Measurements from ENCODE around the gene AKIRIN2. TPM values are rescaled to one million over a fixed set of nuclear protein-coding genes. Genes with fewer than 3 reads are reported as not detected.
"Not testable (repeated sequence)": the region's sequence is repeated elsewhere in the genome, so short reads cannot be mapped to it uniquely, and the experiment has no call there.

The AKIRIN2 gene
- polyA plus RNA-seq, 3 donors: 102 to 145 (median 118) TPM

DNA sequence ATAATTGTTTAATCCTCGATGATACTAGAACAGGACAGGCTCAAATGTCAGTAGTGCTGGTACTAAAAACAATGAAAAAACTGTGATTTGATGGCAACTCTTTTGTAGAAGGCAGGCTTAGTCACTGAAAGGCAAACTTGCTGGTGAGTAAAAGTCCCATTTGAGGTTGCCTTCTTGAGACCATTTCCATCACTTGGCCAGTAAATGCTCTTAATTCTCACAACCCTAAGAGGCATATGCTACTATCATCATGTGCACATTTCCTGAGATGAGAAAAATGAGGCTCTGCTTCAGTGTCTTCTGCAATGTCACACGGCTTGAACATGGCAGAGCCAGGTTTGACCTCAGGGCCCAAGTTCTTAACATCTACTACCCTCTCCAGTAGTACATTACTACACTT lies 9.9 kb downstream of the AKIRIN2 start:
- no peaks in the 10 kb centered on the region for H3K9me3 ChIP-seq (replicated peaks in 1 of 2; ENCODE audit: control insufficient read depth in 1 of 2, insufficient read depth in 1 of 2, low read length in 2 of 2)
- Mint-ChIP-seq H3K9me3 (peaks cover 0 to 2% (median 0%) of the 10 kb centered on the region in 7 donors), H3K27ac (peak overlapping the region; percentile 78 to 95 (median 89)), H3K27me3 (ENCODE audit: low read depth in 3 of 3) (no peaks in the 10 kb centered on the region), H3K4me3 (no peak overlapping the region), H3K4me1 (peaks cover 71% of the 10 kb centered on the region), H3K36me3 (peaks cover 19 to 69% of the 10 kb centered on the region in 2 donors)
- H4K20me1 ChIP-seq (ENCODE audit: insufficient read depth, low read length): peaks cover 100% of the 10 kb centered on the region
- no peak overlapping the region for H2AFZ ChIP-seq (ENCODE audit: insufficient read depth, low read depth, low read length, poor library complexity, severe bottlenecking)
- 60% methylated on average over 1 of the region's 2 CpGs for WGBS (ENCODE audit: insufficient coverage)
- H3K27ac ChIP-seq (ENCODE audit: low read depth in 1 of 2, low read length in 2 of 2): peak overlapping the region; percentile 10 to 69
- H3K4me1 ChIP-seq (ENCODE audit: control insufficient read depth in 1 of 2, insufficient read depth in 2 of 2, low read length in 2 of 2): peaks cover 51 to 76% of the 10 kb centered on the region in 2 donors
- H3K27me3 ChIP-seq (ENCODE audit: control insufficient read depth in 2 of 2, insufficient read depth in 2 of 2, low read length in 2 of 2): no peaks in the 10 kb centered on the region
- H3K4me2 ChIP-seq (replicated peaks; ENCODE audit: extremely low read depth, low read length, poor library complexity, severe bottlenecking): peak overlapping the region; percentile 45
- intact Hi-C loops (cut with micrococcal nuclease): loop anchor here in 1 of 2 donors (10.0 kb wide), 1 partner anchor 97 kb away; the partner anchor contains the start of gene ORC3
- H3K79me2 ChIP-seq (ENCODE audit: insufficient read depth, low read length): peaks cover 100% of the 10 kb centered on the region
- TF ChIP-seq, protein P1, sequence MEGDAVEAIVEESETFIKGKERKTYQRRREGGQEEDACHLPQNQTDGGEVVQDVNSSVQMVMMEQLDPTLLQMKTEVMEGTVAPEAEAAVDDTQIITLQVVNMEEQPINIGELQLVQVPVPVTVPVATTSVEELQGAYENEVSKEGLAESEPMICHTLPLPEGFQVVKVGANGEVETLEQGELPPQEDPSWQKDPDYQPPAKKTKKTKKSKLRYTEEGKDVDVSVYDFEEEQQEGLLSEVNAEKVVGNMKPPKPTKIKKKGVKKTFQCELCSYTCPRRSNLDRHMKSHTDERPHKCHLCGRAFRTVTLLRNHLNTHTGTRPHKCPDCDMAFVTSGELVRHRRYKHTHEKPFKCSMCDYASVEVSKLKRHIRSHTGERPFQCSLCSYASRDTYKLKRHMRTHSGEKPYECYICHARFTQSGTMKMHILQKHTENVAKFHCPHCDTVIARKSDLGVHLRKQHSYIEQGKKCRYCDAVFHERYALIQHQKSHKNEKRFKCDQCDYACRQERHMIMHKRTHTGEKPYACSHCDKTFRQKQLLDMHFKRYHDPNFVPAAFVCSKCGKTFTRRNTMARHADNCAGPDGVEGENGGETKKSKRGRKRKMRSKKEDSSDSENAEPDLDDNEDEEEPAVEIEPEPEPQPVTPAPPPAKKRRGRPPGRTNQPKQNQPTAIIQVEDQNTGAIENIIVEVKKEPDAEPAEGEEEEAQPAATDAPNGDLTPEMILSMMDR (IDR thresholded peaks at IDR 0.05): no peak
- peak in 1 of 3 donors; percentile 29 for DNase-seq
- H3K36me3 ChIP-seq (replicated peaks in 1 of 2; ENCODE audit: control insufficient read depth in 1 of 2, insufficient read depth in 2 of 2, low read length in 2 of 2): peaks cover 8 to 36% of the 10 kb centered on the region in 2 donors
- H3K9ac ChIP-seq (ENCODE audit: insufficient read depth, low read length, poor library complexity, severe bottlenecking): no peak overlapping the region
- H3K4me3 ChIP-seq (replicated peaks in 1 of 3; ENCODE audit: low read depth in 2 of 3, low read length in 3 of 3): peak overlapping the region in 1 of 3 experiments; percentile 59

DNA sequence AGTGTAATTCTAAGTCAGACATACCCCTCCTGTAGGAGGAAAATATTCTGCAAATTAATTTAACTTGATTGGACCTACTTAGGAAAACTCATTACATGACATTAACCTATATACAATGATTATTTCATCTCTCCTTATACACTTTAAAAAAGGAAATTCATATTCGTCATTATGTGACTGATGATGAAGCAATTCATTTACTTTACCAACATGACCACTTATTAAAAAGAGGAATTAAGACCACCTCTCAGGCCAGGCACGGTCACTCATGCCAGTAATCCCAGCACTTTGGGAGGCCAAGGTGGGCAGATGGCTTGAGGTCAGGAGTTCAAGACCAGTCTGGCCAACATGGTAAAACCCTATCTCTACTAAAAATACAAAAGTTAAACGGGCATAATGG lies 11.6 kb downstream of the AKIRIN2 start:
- TF ChIP-seq, protein P1 (IDR thresholded peaks at IDR 0.05): no peak
- H3K36me3 ChIP-seq (replicated peaks in 1 of 2; ENCODE audit: control insufficient read depth in 1 of 2, insufficient read depth in 2 of 2, low read length in 2 of 2): peaks cover 5 to 33% of the 10 kb centered on the region in 2 donors
- peaks cover 100% of the 10 kb centered on the region for H4K20me1 ChIP-seq (ENCODE audit: insufficient read depth, low read length)
- H3K9me3 ChIP-seq (replicated peaks in 1 of 2; ENCODE audit: control insufficient read depth in 1 of 2, insufficient read depth in 1 of 2, low read length in 2 of 2): no peaks in the 10 kb centered on the region
- peak overlapping the region in 1 of 3 experiments; percentile 59 for H3K4me3 ChIP-seq (replicated peaks in 1 of 3; ENCODE audit: low read depth in 2 of 3, low read length in 3 of 3)
- Mint-ChIP-seq H3K27me3 (ENCODE audit: low read depth in 3 of 3) (no peaks in the 10 kb centered on the region), H3K27ac (peak overlapping the region; percentile 85 to 97 (median 90)), H3K4me1 (peaks cover 73% of the 10 kb centered on the region), H3K9me3 (no peaks in the 10 kb centered on the region), H3K4me3 (peak overlapping the region; percentile 54 to 73), H3K36me3 (peaks cover 27 to 66% of the 10 kb centered on the region in 2 donors)
- H2AFZ ChIP-seq (ENCODE audit: insufficient read depth, low read depth, low read length, poor library complexity, severe bottlenecking): no peak overlapping the region
- intact Hi-C loops (cut with micrococcal nuclease): loop anchor here in 1 of 2 donors (10.0 kb wide), 1 partner anchor 96 kb away; the partner anchor contains the start of gene ORC3
- DNase-seq: peak in 2 of 3 donors; percentile 47 to 58
- peaks cover 41 to 60% of the 10 kb centered on the region in 2 donors for H3K4me1 ChIP-seq (ENCODE audit: control insufficient read depth in 1 of 2, insufficient read depth in 2 of 2, low read length in 2 of 2)
- H3K4me2 ChIP-seq (replicated peaks; ENCODE audit: extremely low read depth, low read length, poor library complexity, severe bottlenecking): peak overlapping the region; percentile 45
- WGBS (ENCODE audit: insufficient coverage): 80% methylated on average over 1 of the region's 3 CpGs
- H3K27ac ChIP-seq (ENCODE audit: low read depth in 1 of 2, low read length in 2 of 2): peak overlapping the region; percentile 65 to 69
- no peaks in the 10 kb centered on the region for H3K27me3 ChIP-seq (ENCODE audit: control insufficient read depth in 2 of 2, insufficient read depth in 2 of 2, low read length in 2 of 2)
- H3K9ac ChIP-seq (ENCODE audit: insufficient read depth, low read length, poor library complexity, severe bottlenecking): peak overlapping the region; percentile 1
- peaks cover 100% of the 10 kb centered on the region for H3K79me2 ChIP-seq (ENCODE audit: insufficient read depth, low read length)

DNA sequence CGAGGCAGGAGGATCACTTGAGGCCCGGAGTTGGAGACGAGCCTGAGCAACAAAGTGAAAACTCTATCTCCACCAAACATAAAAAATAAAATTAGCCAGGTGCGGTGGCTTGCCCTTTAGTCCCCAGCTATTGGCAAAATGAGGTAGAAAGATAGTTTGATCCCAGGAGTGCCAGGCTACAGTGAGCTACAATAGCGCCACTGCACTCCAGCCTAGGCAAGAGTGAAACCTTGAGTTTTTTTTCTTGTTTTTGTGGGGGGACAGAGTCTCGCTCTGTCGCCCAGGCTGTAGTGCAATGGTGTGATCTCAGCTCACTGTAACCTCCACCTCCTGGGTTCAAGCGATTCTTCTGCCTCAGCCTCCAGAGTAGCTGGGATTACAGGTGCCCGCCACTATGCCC lies 14.1 kb downstream of the AKIRIN2 start:
- intact Hi-C loops (cut with micrococcal nuclease); DNase-seq; H3K9me3 ChIP-seq (replicated peaks in 1 of 2; ENCODE audit: control insufficient read depth in 1 of 2, insufficient read depth in 1 of 2, low read length in 2 of 2); H3K4me2 ChIP-seq (replicated peaks; ENCODE audit: extremely low read depth, low read length, poor library complexity, severe bottlenecking); H2AFZ ChIP-seq (ENCODE audit: insufficient read depth, low read depth, low read length, poor library complexity, severe bottlenecking); H3K27me3 ChIP-seq (ENCODE audit: control insufficient read depth in 2 of 2, insufficient read depth in 2 of 2, low read length in 2 of 2); H3K4me3 ChIP-seq (replicated peaks in 1 of 3; ENCODE audit: low read depth in 2 of 3, low read length in 3 of 3); H3K4me3 Mint-ChIP-seq; H3K27me3 Mint-ChIP-seq (ENCODE audit: low read depth in 3 of 3); H3K9ac ChIP-seq (ENCODE audit: insufficient read depth, low read length, poor library complexity, severe bottlenecking); H3K27ac ChIP-seq (ENCODE audit: low read depth in 1 of 2, low read length in 2 of 2); H3K9me3 Mint-ChIP-seq: not testable (repeated sequence)
- Histone ChIP-seq H4K20me1 (ENCODE audit: insufficient read depth, low read length) (peaks cover 100% of the 10 kb centered on the region), H3K4me1 (ENCODE audit: control insufficient read depth in 1 of 2, insufficient read depth in 2 of 2, low read length in 2 of 2) (peaks cover 31 to 35% of the 10 kb centered on the region in 2 donors), H3K79me2 (ENCODE audit: insufficient read depth, low read length) (peaks cover 100% of the 10 kb centered on the region), H3K36me3 (replicated peaks in 1 of 2; ENCODE audit: control insufficient read depth in 1 of 2, insufficient read depth in 2 of 2, low read length in 2 of 2) (peaks cover 2 to 31% of the 10 kb centered on the region in 2 donors)
- 93% methylated on average over 2 of the region's 9 CpGs for WGBS (ENCODE audit: insufficient coverage)
- Mint-ChIP-seq H3K27ac (peak overlapping the region in 2 of 7 donors; percentile 6 to 25), H3K4me1 (peaks cover 71% of the 10 kb centered on the region), H3K36me3 (peaks cover 24 to 63% of the 10 kb centered on the region in 2 donors)

All from CD14-positive monocyte (primary cell).